Activated CD8-positive, alpha-beta T cell treated with anti-CD3 and anti-CD28 coated beads for 36 hours (primary cell): ENCODE data around the gene FREY1. TPM values are rescaled to one million over a fixed set of nuclear protein-coding genes. Genes with fewer than 3 reads are reported as not detected.

ENCODE experiments used
- ATAC-seq: fragments of 200-7000 bp; cut with Tn5 transposase; one replicate; pipeline ENCODE4 v1.10.0; 2021; ENCODE audit warnings: mild to moderate bottlenecking, moderate library complexity
- CTCF ChIA-PET: fragments of 350-600 bp; sonication (Branson Sonifier 250); formaldehyde crosslinking; loops from one replicate; lab custom pipeline; 2021; ENCODE audit warnings: antibody characterized with exemption; lab: Charles Lee
- POLR2A ChIA-PET: fragments of 350-600 bp; sonication (Branson Sonifier 250); formaldehyde crosslinking; loops from one replicate; lab custom pipeline; 2021; ENCODE audit warnings: antibody characterized with exemption; lab: Charles Lee
- DNase-seq: peaks from one replicate; pipeline ENCODE4 v3.0.0-alpha.2; 2020
- H3K27ac Mint-ChIP-seq: one replicate; pipeline ENCODE4 v1.8.0; 2021; ENCODE audit warnings: mild to moderate bottlenecking, mixed read lengths
- H3K27me3 Mint-ChIP-seq: one replicate; pipeline ENCODE4 v1.8.0; 2021; ENCODE audit warnings: mixed read lengths
- H3K36me3 Mint-ChIP-seq: one replicate; pipeline ENCODE4 v1.8.0; 2021; ENCODE audit warnings: low read depth, mixed read lengths
- H3K4me1 Mint-ChIP-seq: one replicate; pipeline ENCODE4 v1.8.0; 2021; ENCODE audit warnings: low read depth, mixed read lengths
- H3K4me3 Mint-ChIP-seq: one replicate; pipeline ENCODE4 v1.8.0; 2021; ENCODE audit warnings: mild to moderate bottlenecking, moderate library complexity, mixed read lengths
- H3K9me3 Mint-ChIP-seq: one replicate; pipeline ENCODE4 v1.8.0; 2021; ENCODE audit warnings: mixed read lengths
- CTCF ChIP-seq: fragments of 200-600 bp; IDR thresholded peaks from one replicate; pipeline ENCODE4 v1.8.0; 2022; ENCODE audit warnings: antibody characterized with exemption, mild to moderate bottlenecking
- intact Hi-C: fragments of 100-400 bp; cut with micrococcal nuclease; formaldehyde crosslinking; loops from one replicate; pipeline ENCODE4 v1.10.0; 2022
- total RNA-seq, 2 experiments: library from RNA; stranded (reverse); gene quantifications; one replicate each; pipeline ENCODE4 v1.2.3, GENCODE V29; 2021

The FREY1 gene
- total RNA-seq, 2 experiments from 2014 or later, result 0.43 to 0.72 TPM

- CTCF ChIA-PET, result no interaction called here
- POLR2A ChIA-PET, result no interaction called here
- peak; percentile 92 for ATAC-seq
- H3K36me3 Mint-ChIP-seq, result peaks cover under 1% of the 10 kb centered on the region
- peaks cover 9% of the 10 kb centered on the region for H3K4me1 Mint-ChIP-seq
- peak; percentile 47 for DNase-seq
- intact Hi-C loops, result no loop called here
- TF ChIP-seq CTCF, result no peak
- H3K4me3 Mint-ChIP-seq, result peak within 1 kb of the TSS; percentile 71
- no peak within 1 kb of the TSS for H3K27ac Mint-ChIP-seq
- H3K27me3 Mint-ChIP-seq, result peaks cover 8% of the 10 kb centered on the region
- H3K9me3 Mint-ChIP-seq, result no peaks in the 10 kb centered on the region
Observed at GRCh38 chr11:45885274-45885920, 21.7 kb downstream of the FREY1 start, which contains the start of gene MAPK8IP1. Gene MAPK8IP1 (plus strand): TSS chr11:45885651. CDS start chr11:45885821, 170 bp downstream.

- peaks cover 8% of the 10 kb centered on the region for H3K27me3 Mint-ChIP-seq
- TF ChIP-seq CTCF, result no peak
- DNase-seq (no peak), ATAC-seq (no peak)
- intact Hi-C loops, result no loop called here
- peaks cover 9% of the 10 kb centered on the region for H3K4me1 Mint-ChIP-seq
- POLR2A ChIA-PET, result interaction anchor here (1.5 kb wide), 1 partner anchor 16 kb away, joined by 3 read pairs; no protein-coding TSS in a partner anchor
- H3K4me3 Mint-ChIP-seq, result peak overlapping the region; percentile 71
- no peak overlapping the region for H3K27ac Mint-ChIP-seq
- no peaks in the 10 kb centered on the region for H3K9me3 Mint-ChIP-seq
- peaks cover 4% of the 10 kb centered on the region for H3K36me3 Mint-ChIP-seq
- CTCF ChIA-PET, result no interaction called here
Observed at GRCh38 chr11:45884596-45885185, 22.4 kb downstream of the FREY1 start.

- POLR2A ChIA-PET, result no interaction called here
- no peaks in the 10 kb centered on the region for H3K9me3 Mint-ChIP-seq
- peaks cover 15% of the 10 kb centered on the region for H3K36me3 Mint-ChIP-seq
- TF ChIP-seq CTCF, result no peak
- DNase-seq, result no peak
- intact Hi-C loops, result no loop called here
- ATAC-seq, result no peak
- H3K27me3 Mint-ChIP-seq, result peaks cover 8% of the 10 kb centered on the region
- H3K4me3 Mint-ChIP-seq, result no peak overlapping the region
- peaks cover 9% of the 10 kb centered on the region for H3K4me1 Mint-ChIP-seq
- no peak overlapping the region for H3K27ac Mint-ChIP-seq
- CTCF ChIA-PET, result no interaction called here
Observed at GRCh38 chr11:45881708-45882368, 25.2 kb downstream of the FREY1 start.

GRCh38 chr11:45880772-45881570 is 26.1 kb downstream of the FREY1 start:
- CTCF ChIA-PET, result interaction anchor here (1.1 kb wide), 1 partner anchor 109 kb away, joined by 3 read pairs; no protein-coding TSS in a partner anchor
- Mint-ChIP-seq H3K27me3 (peaks cover 8% of the 10 kb centered on the region), H3K36me3 (peaks cover 16% of the 10 kb centered on the region), H3K4me1 (peaks cover 9% of the 10 kb centered on the region), H3K4me3 (no peak overlapping the region), H3K9me3 (no peaks in the 10 kb centered on the region), H3K27ac (no peak overlapping the region)
- ATAC-seq, result no peak
- intact Hi-C loops, result no loop called here
- POLR2A ChIA-PET, result interaction anchor here (0.9 kb wide), 1 partner anchor 17 kb away, joined by 3 read pairs; no protein-coding TSS in a partner anchor
- DNase-seq, result no peak
- no peak for TF ChIP-seq CTCF
